GM13976 (cell line): Measurements from ENCODE around the gene TET1.

ENCODE experiments used
- DNase-seq: peaks from one replicate; pipeline ENCODE4 v3.0.0; 2012; ENCODE audit warnings: low spot score
- CTCF ChIP-seq: IDR thresholded peaks from 2 replicates; pipeline ENCODE4 v1.5.1; 2012; ENCODE audit warnings: borderline replicate concordance, mild to moderate bottlenecking; ENCODE audit not compliant: insufficient read depth; ENCODE audit errors: extremely low read depth, missing control alignments, control extremely low read depth
- in situ Hi-C: fragments of 300-500 bp; cut with MboI; formaldehyde crosslinking; loops from one replicate; pipeline ENCODE4 v1.12.0; 2022; ENCODE audit warnings: low sequenced_read_pairs, mixed read lengths, inconsistent platforms; ENCODE audit not compliant: unreplicated experiment

TET1 gene

GRCh38 chr10:68586606-68587305 is 26.6 kb downstream of the TET1 start:
- no peak for TF ChIP-seq CTCF
- no peak for DNase-seq
- in situ Hi-C loops: no loop called here

GRCh38 chr10:68594405-68594804 is 34.3 kb downstream of the TET1 start:
- DNase-seq: no peak
- in situ Hi-C loops: no loop called here
- TF ChIP-seq CTCF: no peak

- in situ Hi-C loops: no loop called here
- no peak for DNase-seq
- no peak for TF ChIP-seq CTCF
Observed at GRCh38 chr10:68595513-68595912, 35.4 kb downstream of the TET1 start.

GRCh38 chr10:68597407-68597806 is 37.3 kb downstream of the TET1 start:
- DNase-seq: no peak
- in situ Hi-C loops: no loop called here
- TF ChIP-seq CTCF: no peak

- no peak for DNase-seq
- in situ Hi-C loops: no loop called here
- no peak for TF ChIP-seq CTCF
Observed at GRCh38 chr10:68598978-68599770, 39.0 kb downstream of the TET1 start.

GRCh38 chr10:68599771-68600040 is 39.6 kb downstream of the TET1 start:
- in situ Hi-C loops: no loop called here
- no peak for TF ChIP-seq CTCF
- no peak for DNase-seq
